Neural cell (in vitro differentiated cells): ENCODE data around the gene SULT6B1. TPM values are rescaled to one million over a fixed set of nuclear protein-coding genes. Genes with fewer than 3 reads are reported as not detected.

Experiments used
- H2AFZ ChIP-seq: fragments of 200-600, 300-800 bp; sonication (generic), shearing (Covaris generic); 2 replicates; pipeline ENCODE4 v1.6.0; 2014; ENCODE audit warnings: low read depth, mild to moderate bottlenecking, antibody characterized with exemption, low read length, moderate library complexity
- H3F3A ChIP-seq: fragments of 200-600 bp; shearing (Covaris generic); 2 replicates; pipeline ENCODE4 v1.6.1; 2016; ENCODE audit warnings: mild to moderate bottlenecking, moderate library complexity, mixed read lengths, antibody characterized with exemption, low read length; ENCODE audit not compliant: insufficient read depth, poor library complexity, severe bottlenecking
- H3K27ac ChIP-seq: fragments of 200-600, 300-800 bp; sonication (generic), shearing (Covaris generic); 2 replicates; pipeline ENCODE4 v1.5.1; 2014; ENCODE audit warnings: mild to moderate bottlenecking, low read length, moderate library complexity
- H3K27me3 ChIP-seq: fragments of 300-800, 200-600 bp; sonication (generic), shearing (Covaris generic); 2 replicates; pipeline ENCODE4 v1.6.0; 2014; ENCODE audit warnings: mild to moderate bottlenecking, low read depth, low read length, moderate library complexity; ENCODE audit not compliant: insufficient read depth
- H3K36me3 ChIP-seq: fragments of 300-800, 200-600 bp; sonication (generic), shearing (Covaris generic); 2 replicates; pipeline ENCODE4 v1.5.1; 2014; ENCODE audit warnings: mild to moderate bottlenecking, antibody characterized with exemption, low read length, moderate library complexity; ENCODE audit not compliant: insufficient read depth
- H3K4me2 ChIP-seq: fragments of 300-800, 200-600 bp; sonication (generic), shearing (Covaris generic); 2 replicates; pipeline ENCODE4 v1.6.0; 2014; ENCODE audit warnings: mild to moderate bottlenecking, low read length
- H3K4me3 ChIP-seq: fragments of 300-800, 200-600 bp; sonication (generic), shearing (Covaris generic); 2 replicates; pipeline ENCODE4 v1.5.1; 2014; ENCODE audit warnings: mild to moderate bottlenecking, low read length, moderate library complexity
- H3K79me2 ChIP-seq: fragments of 200-600 bp; shearing (Covaris generic); replicated peaks from 2 replicates; pipeline ENCODE4 v1.6.0; 2014; ENCODE audit warnings: mild to moderate bottlenecking, low read length, moderate library complexity; ENCODE audit not compliant: insufficient read depth
- H3K9ac ChIP-seq: fragments of 300-800, 200-600 bp; sonication (generic), shearing (Covaris generic); 2 replicates; pipeline ENCODE4 v1.6.1; 2016; ENCODE audit warnings: mild to moderate bottlenecking, low read length, mixed read lengths
- H3K9me2 ChIP-seq: fragments of 200-600 bp; shearing (Covaris generic); 2 replicates; pipeline ENCODE4 v1.6.1; 2016; ENCODE audit warnings: mild to moderate bottlenecking, low read length, mixed read lengths; ENCODE audit not compliant: insufficient read depth
- H3K9me3 ChIP-seq: fragments of 200-600, 300-800 bp; sonication (generic), shearing (Covaris generic); 2 replicates; pipeline ENCODE4 v1.6.1; 2016; ENCODE audit warnings: mild to moderate bottlenecking, mixed run types, low read length, moderate library complexity, mixed read lengths
- H4K20me1 ChIP-seq: fragments of 200-600 bp; shearing (Covaris generic); 2 replicates; pipeline ENCODE4 v1.6.1; 2016; ENCODE audit warnings: mild to moderate bottlenecking, mixed run types; ENCODE audit not compliant: insufficient read depth
- CTCF ChIP-seq: fragments of 450-650 bp; IDR thresholded peaks from 2 replicates; pipeline ENCODE4 v1.5.1; 2014; ENCODE audit warnings: antibody characterized with exemption, mild to moderate bottlenecking, moderate library complexity; ENCODE audit not compliant: poor library complexity, severe bottlenecking
- EP300 ChIP-seq: fragments of 450-650 bp; conservative IDR thresholded peaks from 2 replicates; pipeline ENCODE4 v1.6.1; 2014; ENCODE audit warnings: antibody characterized with exemption, mild to moderate bottlenecking, moderate library complexity; ENCODE audit not compliant: poor library complexity, severe bottlenecking
- EZH2 ChIP-seq: fragments of 200-600, 300-800 bp; shearing (Covaris generic), sonication (generic); IDR thresholded peaks from 2 replicates; pipeline ENCODE4 v1.6.1; 2014; ENCODE audit warnings: antibody characterized with exemption, low read length, borderline replicate concordance, mild to moderate bottlenecking; ENCODE audit not compliant: insufficient read depth, poor library complexity, severe bottlenecking
- MXI1 ChIP-seq: fragments of 450-650 bp; conservative IDR thresholded peaks from 2 replicates; pipeline ENCODE4 v1.6.1; 2014; ENCODE audit warnings: antibody characterized with exemption, mild to moderate bottlenecking; ENCODE audit not compliant: poor library complexity, severe bottlenecking
- POLR2AphosphoS5 ChIP-seq: IDR thresholded peaks from 2 replicates; pipeline ENCODE4 v1.6.1; 2012
- RAD21 ChIP-seq: fragments of 450-650 bp; conservative IDR thresholded peaks from 2 replicates; pipeline ENCODE4 v1.6.1; 2014; ENCODE audit warnings: antibody characterized with exemption, mild to moderate bottlenecking, moderate library complexity
- REST ChIP-seq: IDR thresholded peaks from 2 replicates; pipeline ENCODE4 v1.6.1; 2012; ENCODE audit warnings: borderline replicate concordance
- SMC3 ChIP-seq: fragments of 450-650 bp; conservative IDR thresholded peaks from 2 replicates; pipeline ENCODE4 v1.6.1; 2014; ENCODE audit warnings: antibody characterized with exemption, mild to moderate bottlenecking, moderate library complexity; ENCODE audit not compliant: poor library complexity
- TAF1 ChIP-seq: IDR thresholded peaks from 2 replicates; pipeline ENCODE4 v1.6.1; 2012; ENCODE audit warnings: low read depth
- polyA plus RNA-seq: library from polyadenylated mRNA; depleted of rRNA; stranded (reverse); fragments of >200 nt; gene quantifications from 2 replicates; pipeline ENCODE4 v1.2.3, GENCODE V29; 2014

Gene SULT6B1
- polyA plus RNA-seq, 1 donor from 2014 or later: not detected

DNA sequence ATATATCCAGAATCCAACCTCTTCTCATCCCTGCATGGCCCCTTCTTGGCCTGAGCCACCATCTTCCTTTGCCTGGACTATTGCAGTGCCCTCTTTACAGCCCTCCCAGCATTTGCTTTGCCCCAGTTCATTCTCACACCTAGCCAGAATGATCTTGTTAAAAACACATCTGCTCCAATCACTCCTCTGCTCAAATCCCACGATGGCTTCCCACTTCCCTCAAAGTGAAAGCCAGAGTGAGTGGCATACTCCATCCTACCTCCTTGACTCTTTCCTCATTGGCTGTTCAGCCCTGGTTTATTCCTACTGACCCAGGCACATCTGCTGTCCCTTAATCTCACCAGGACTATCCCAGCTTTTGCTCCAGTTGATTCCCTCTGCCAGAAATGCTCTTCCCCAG, 14.7 kb downstream of the SULT6B1 start:
- no peaks in the 10 kb centered on the region for H3K9me2 ChIP-seq
- H3K27ac ChIP-seq: no peak overlapping the region
- no peaks in the 10 kb centered on the region for H4K20me1 ChIP-seq
- H3K79me2 ChIP-seq: no peaks in the 10 kb centered on the region
- TF ChIP-seq REST: no peak
- no peak overlapping the region for H2AFZ ChIP-seq
- H3K9me3 ChIP-seq: no peaks in the 10 kb centered on the region
- H3K9ac ChIP-seq: no peak overlapping the region
- no peak overlapping the region for H3K4me3 ChIP-seq
- H3K4me2 ChIP-seq: no peak overlapping the region
- no peaks in the 10 kb centered on the region for H3K27me3 ChIP-seq
- H3K36me3 ChIP-seq: no peaks in the 10 kb centered on the region
- H3F3A ChIP-seq: no peaks in the 10 kb centered on the region

DNA sequence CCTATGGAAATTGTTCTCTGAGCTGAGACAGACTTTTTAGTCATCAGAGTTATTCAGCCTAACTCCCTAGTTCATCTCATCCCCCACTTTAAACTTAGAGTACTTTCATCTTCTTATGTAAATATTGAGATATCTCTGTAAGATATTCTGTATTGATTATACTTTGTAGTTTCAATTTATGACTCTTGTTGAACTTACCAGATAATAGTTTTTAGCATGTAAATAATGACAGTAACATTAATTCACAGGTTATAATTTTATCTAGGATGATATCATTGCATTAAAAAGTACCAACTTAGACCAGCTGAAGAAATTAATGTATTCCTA, 16.9 kb downstream of the SULT6B1 start:
- TF ChIP-seq SMC3: no peak
- no peak for TF ChIP-seq REST
- no peak for TF ChIP-seq TAF1
- TF ChIP-seq MXI1: no peak
- no peak for TF ChIP-seq POLR2AphosphoS5
- no peak for TF ChIP-seq EP300
- no peak for TF ChIP-seq CTCF
- no peak for TF ChIP-seq RAD21
- TF ChIP-seq EZH2: no peak

More for the DNA sequence above, 16.9 kb downstream of the SULT6B1 start:
- Histone ChIP-seq H3K4me2 (no peak overlapping the region), H3F3A (no peaks in the 10 kb centered on the region), H3K27me3 (no peaks in the 10 kb centered on the region), H3K4me3 (no peak overlapping the region), H3K9me2 (no peaks in the 10 kb centered on the region), H3K27ac (no peak overlapping the region), H3K9me3 (no peaks in the 10 kb centered on the region), H2AFZ (no peak overlapping the region), H3K79me2 (no peaks in the 10 kb centered on the region), H4K20me1 (no peaks in the 10 kb centered on the region), H3K9ac (no peak overlapping the region), H3K36me3 (no peaks in the 10 kb centered on the region)
